Measurements from ENCODE around the gene PAQR6.

Gene PAQR6

GRCh38 chr1:156193488-156194299 is 54.2 kb downstream of the PAQR6 start, which contains the start of gene SLC25A44:
SLC25A44 (plus strand) TSS chr1:156194104; CDS start chr1:156199848, 5,744 bp downstream.
- DNase-seq: peak; percentile 86 to 98 (median 96)

Data from T-helper 2 cell (primary cell).